Natural killer cell treated with Interleukin-12 subunit alpha and Interleukin-12 subunit beta and Interleukin-15 and Interleukin-18, amount 100 ng/mL, for 72 hours (primary cell): ENCODE data around the gene AP2B1. TPM values are rescaled to one million over a fixed set of nuclear protein-coding genes. Genes with fewer than 3 reads are reported as not detected.

Source experiments
- ATAC-seq, 2 donors: fragments of 150-1000 bp; cut with Tn5 transposase in 1 of 2; sonication (Bioruptor Pico), chemical (Tn5 transposase) in 1 of 2; 2 replicates each; pipeline ENCODE4 v1.10.0; 2021
- DNase-seq: peaks from one replicate; pipeline ENCODE4 v3.0.0; 2022; ENCODE audit warnings: low spot score
- H3K27ac Mint-ChIP-seq, 2 donors: 1 replicate in 1 of 2; 2 replicates in 1 of 2; pipeline ENCODE4 v1.8.0; 2022; ENCODE audit warnings: mixed read lengths in 2 of 2, mild to moderate bottlenecking in 1 of 2, moderate library complexity in 1 of 2
- H3K27me3 Mint-ChIP-seq, 2 donors: 1 replicate in 1 of 2; 2 replicates in 1 of 2; pipeline ENCODE4 v1.8.0; 2022; ENCODE audit warnings: mixed read lengths in 2 of 2
- H3K36me3 Mint-ChIP-seq: one replicate; pipeline ENCODE4 v1.8.0; 2022; ENCODE audit warnings: mixed read lengths
- H3K4me1 Mint-ChIP-seq, 2 donors: 1 replicate in 1 of 2; 2 replicates in 1 of 2; pipeline ENCODE4 v1.8.0; 2022; ENCODE audit warnings: low read depth in 2 of 2, mixed read lengths in 2 of 2, mild to moderate bottlenecking in 1 of 2
- H3K4me3 Mint-ChIP-seq: one replicate; pipeline ENCODE4 v1.8.0; 2022; ENCODE audit warnings: mixed read lengths
- H3K9me3 Mint-ChIP-seq: 2 replicates; pipeline ENCODE4 v1.8.0; 2022; ENCODE audit warnings: mixed read lengths
- total RNA-seq, 2 donors: library from RNA; stranded (reverse); gene quantifications; one replicate each; pipeline ENCODE4 v1.2.3, GENCODE V29; 2022

The AP2B1 gene
- total RNA-seq, 2 donors from 2014 or later, result 158 to 171 TPM

GRCh38 chr17:35736236-35736635, 149.1 kb downstream of the AP2B1 start:
- Mint-ChIP-seq H3K36me3 (no peaks in the 10 kb centered on the region), H3K27ac (no peak overlapping the region), H3K9me3 (no peaks in the 10 kb centered on the region), H3K27me3 (peaks cover 0 to 10% of the 10 kb centered on the region in 2 donors), H3K4me1 (peaks cover 0 to under 1% of the 10 kb centered on the region in 2 donors), H3K4me3 (no peak overlapping the region)
- DNase-seq (no peak), ATAC-seq (no peak)

GRCh38 chr17:35738519-35739133, 151.5 kb downstream of the AP2B1 start:
- H3K27me3 Mint-ChIP-seq, result peaks cover 12 to 21% of the 10 kb centered on the region in 2 donors
- H3K36me3 Mint-ChIP-seq, result no peaks in the 10 kb centered on the region
- H3K4me3 Mint-ChIP-seq, result no peak overlapping the region
- ATAC-seq (no peak), DNase-seq (no peak)
- no peak overlapping the region for H3K27ac Mint-ChIP-seq
- peaks cover 2 to 4% of the 10 kb centered on the region in 2 donors for H3K4me1 Mint-ChIP-seq
- no peaks in the 10 kb centered on the region for H3K9me3 Mint-ChIP-seq

- Mint-ChIP-seq H3K9me3 (no peaks in the 10 kb centered on the region), H3K4me3 (no peak overlapping the region), H3K27me3 (peaks cover 12 to 23% of the 10 kb centered on the region in 2 donors), H3K27ac (no peak overlapping the region), H3K4me1 (peaks cover 2 to 4% of the 10 kb centered on the region in 2 donors), H3K36me3 (no peaks in the 10 kb centered on the region)
- no peak for DNase-seq
- no peak for ATAC-seq
Observed at GRCh38 chr17:35740216-35740615, 153.1 kb downstream of the AP2B1 start.

GRCh38 chr17:35740997-35741931, 154.1 kb downstream of the AP2B1 start:
- Mint-ChIP-seq H3K27ac (no peak overlapping the region), H3K4me1 (peaks cover 2 to 4% of the 10 kb centered on the region in 2 donors), H3K4me3 (peak overlapping the region; percentile 38), H3K36me3 (no peaks in the 10 kb centered on the region), H3K9me3 (no peaks in the 10 kb centered on the region), H3K27me3 (peaks cover 12 to 23% of the 10 kb centered on the region in 2 donors)
- no peak for DNase-seq
- ATAC-seq, result peak; percentile 40 to 48

GRCh38 chr17:35742496-35742895, 155.4 kb downstream of the AP2B1 start:
- Mint-ChIP-seq H3K27me3 (peaks cover 12 to 23% of the 10 kb centered on the region in 2 donors), H3K4me1 (peaks cover 2 to 4% of the 10 kb centered on the region in 2 donors), H3K36me3 (no peaks in the 10 kb centered on the region)

GRCh38 chr17:35742896-35743477, 155.9 kb downstream of the AP2B1 start:
- ATAC-seq (no peak), DNase-seq (no peak)
- Mint-ChIP-seq H3K4me3 (no peak overlapping the region), H3K27ac (no peak overlapping the region), H3K27me3 (peaks cover 12 to 23% of the 10 kb centered on the region in 2 donors), H3K36me3 (no peaks in the 10 kb centered on the region), H3K9me3 (no peaks in the 10 kb centered on the region), H3K4me1 (peaks cover 2 to 4% of the 10 kb centered on the region in 2 donors)

More at GRCh38 chr17:35742496-35742895, 155.4 kb downstream of the AP2B1 start:
- ATAC-seq (no peak), DNase-seq (no peak)
- no peak overlapping the region for H3K27ac Mint-ChIP-seq
- H3K9me3 Mint-ChIP-seq, result no peaks in the 10 kb centered on the region
- H3K4me3 Mint-ChIP-seq, result no peak overlapping the region

DNA sequence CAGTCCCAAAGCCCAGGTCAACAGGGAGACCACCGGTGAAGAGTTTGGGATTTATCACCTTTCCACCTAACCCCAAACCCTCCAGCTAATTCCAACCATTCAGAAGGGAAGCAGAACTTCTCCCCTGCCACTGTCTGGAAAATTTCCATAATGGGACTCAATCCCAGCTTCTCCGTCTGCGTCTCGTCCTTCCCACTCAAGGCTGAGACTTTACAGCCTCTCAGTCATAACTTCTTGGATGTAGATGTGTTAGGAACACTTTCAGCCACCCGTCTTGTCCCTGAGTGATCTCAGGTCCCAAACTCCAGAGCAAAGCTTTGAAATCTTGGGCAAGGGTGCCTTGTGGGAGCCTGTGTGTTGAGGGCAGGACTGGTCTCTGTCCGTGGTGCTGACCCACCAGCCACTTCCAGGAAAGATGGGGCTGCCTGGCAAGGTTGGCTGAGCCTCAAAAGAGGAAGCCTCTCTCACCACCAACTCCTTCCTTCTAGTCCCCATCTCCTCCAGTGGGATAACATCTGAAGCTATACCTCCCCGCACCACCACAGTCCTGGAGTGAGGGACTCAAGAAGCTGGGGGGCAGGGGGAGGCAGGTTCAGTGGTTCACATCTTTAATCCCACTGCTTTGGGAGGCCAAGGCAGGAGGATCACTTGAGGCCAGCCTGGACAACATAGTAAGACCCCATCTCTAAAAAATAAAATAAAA, 156.7 kb downstream of the AP2B1 start:
- ATAC-seq (no peak), DNase-seq (no peak)
- H3K36me3 Mint-ChIP-seq, result no peaks in the 10 kb centered on the region
- H3K9me3 Mint-ChIP-seq, result no peaks in the 10 kb centered on the region
- H3K4me1 Mint-ChIP-seq, result peaks cover 2 to 4% of the 10 kb centered on the region in 2 donors
- H3K27me3 Mint-ChIP-seq, result peaks cover 12 to 23% of the 10 kb centered on the region in 2 donors
- no peak overlapping the region for H3K27ac Mint-ChIP-seq
- no peak overlapping the region for H3K4me3 Mint-ChIP-seq

DNA sequence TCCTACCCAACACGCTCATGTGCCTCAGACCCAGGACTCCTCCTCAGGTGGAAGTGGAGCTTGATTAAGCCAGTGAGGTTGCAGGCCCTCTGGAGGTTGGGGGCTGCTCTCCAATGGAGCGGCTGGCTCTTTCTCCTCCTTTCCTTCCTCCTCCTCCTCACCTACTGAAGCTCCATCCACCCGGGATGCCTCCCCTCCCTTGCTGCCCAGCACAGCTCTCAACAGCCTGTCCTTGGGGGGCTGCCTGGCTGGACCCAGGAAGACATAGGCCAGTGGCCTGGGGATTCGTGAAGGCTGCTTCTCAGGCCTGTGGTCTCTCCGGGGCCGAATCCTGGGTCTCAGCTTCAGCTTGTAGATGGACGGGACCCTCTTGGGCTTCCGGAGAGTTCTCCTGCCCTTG, 157.7 kb downstream of the AP2B1 start:
- no peak for ATAC-seq
- Mint-ChIP-seq H3K27ac (no peak overlapping the region), H3K4me3 (no peak overlapping the region), H3K27me3 (peaks cover 22 to 23% of the 10 kb centered on the region in 2 donors), H3K36me3 (no peaks in the 10 kb centered on the region), H3K4me1 (peaks cover 2 to 4% of the 10 kb centered on the region in 2 donors), H3K9me3 (no peaks in the 10 kb centered on the region)
- no peak for DNase-seq

- no peak for DNase-seq
- Mint-ChIP-seq H3K27ac (no peak overlapping the region), H3K27me3 (peaks cover 22% of the 10 kb centered on the region in 2 donors), H3K9me3 (no peaks in the 10 kb centered on the region), H3K4me1 (peaks cover 2 to 4% of the 10 kb centered on the region in 2 donors), H3K36me3 (no peaks in the 10 kb centered on the region), H3K4me3 (no peak overlapping the region)
- no peak for ATAC-seq
Observed at GRCh38 chr17:35745246-35745645, 158.1 kb downstream of the AP2B1 start.

DNA sequence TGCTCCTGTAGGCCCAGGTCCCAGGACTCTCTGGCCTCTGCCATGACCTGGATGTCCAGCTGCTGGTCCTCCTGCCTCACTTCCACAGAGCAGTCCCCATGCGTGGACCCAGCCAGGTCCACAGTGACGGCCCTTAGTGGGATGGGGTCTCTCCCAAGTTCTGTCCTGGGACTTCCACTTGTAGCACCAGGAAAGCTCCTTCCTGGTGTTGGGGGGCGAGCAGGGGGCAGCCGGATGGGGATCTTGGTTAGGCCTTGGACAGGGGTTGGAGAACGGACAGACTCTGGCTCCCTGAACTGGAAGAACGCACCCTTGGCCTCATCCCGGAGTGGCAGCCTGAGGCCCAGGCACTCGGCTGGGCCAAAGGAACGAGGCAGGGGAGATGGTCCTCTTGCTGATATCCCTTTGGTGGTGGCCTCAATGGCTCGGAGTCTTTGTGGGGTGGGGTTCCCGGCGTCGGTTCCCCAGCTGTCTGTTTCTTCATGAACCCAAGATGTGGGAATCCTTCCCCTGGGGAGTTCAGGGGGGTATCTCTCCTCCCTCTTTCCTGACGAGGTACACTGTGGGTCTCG, 158.7 kb downstream of the AP2B1 start:
- DNase-seq (no peak), ATAC-seq (no peak)
- Mint-ChIP-seq H3K27me3 (peaks cover 24% of the 10 kb centered on the region in 2 donors), H3K9me3 (no peaks in the 10 kb centered on the region), H3K36me3 (no peaks in the 10 kb centered on the region), H3K27ac (no peak overlapping the region), H3K4me1 (peaks cover 2 to 4% of the 10 kb centered on the region in 2 donors), H3K4me3 (no peak overlapping the region)

DNA sequence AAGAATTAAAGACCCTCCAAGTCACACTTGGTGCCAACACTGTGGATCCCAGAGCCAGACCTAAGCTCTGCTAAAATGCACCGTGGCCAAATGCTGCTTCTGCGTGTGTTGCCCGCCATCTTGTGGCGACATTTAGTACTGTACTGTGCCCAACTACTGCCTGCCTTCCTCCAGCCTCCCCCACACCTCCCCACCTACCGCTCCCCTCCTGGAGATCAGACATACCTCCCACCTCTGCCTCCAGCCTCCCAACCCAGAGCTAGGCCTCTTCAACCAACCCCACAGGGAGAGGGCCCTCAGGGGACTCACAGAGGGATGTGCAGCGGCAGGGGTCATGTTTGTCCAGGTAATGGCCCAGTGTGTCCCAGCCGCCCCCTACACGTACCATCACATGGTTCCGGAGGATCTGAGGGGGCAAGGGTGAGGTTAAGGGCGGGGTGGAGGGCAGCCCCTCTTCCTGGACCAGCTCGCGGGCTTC, 160.5 kb downstream of the AP2B1 start:
- H3K36me3 Mint-ChIP-seq, result no peaks in the 10 kb centered on the region
- H3K4me3 Mint-ChIP-seq, result no peak overlapping the region
- peaks cover 19% of the 10 kb centered on the region in 2 donors for H3K27me3 Mint-ChIP-seq
- no peaks in the 10 kb centered on the region for H3K4me1 Mint-ChIP-seq
- no peaks in the 10 kb centered on the region for H3K9me3 Mint-ChIP-seq
- no peak overlapping the region for H3K27ac Mint-ChIP-seq
- ATAC-seq (peak; percentile 75 to 76), DNase-seq (peak; percentile 74)

GRCh38 chr17:35748341-35748841, 161.3 kb downstream of the AP2B1 start:
- no peaks in the 10 kb centered on the region for H3K4me1 Mint-ChIP-seq
- DNase-seq (no peak), ATAC-seq (no peak)
- H3K4me3 Mint-ChIP-seq, result no peak overlapping the region
- H3K9me3 Mint-ChIP-seq, result no peaks in the 10 kb centered on the region
- H3K27ac Mint-ChIP-seq, result no peak overlapping the region
- no peaks in the 10 kb centered on the region for H3K36me3 Mint-ChIP-seq
- H3K27me3 Mint-ChIP-seq, result peaks cover 18 to 19% of the 10 kb centered on the region in 2 donors

GRCh38 chr17:35748979-35749378, 161.9 kb downstream of the AP2B1 start:
- H3K4me1 Mint-ChIP-seq, result no peaks in the 10 kb centered on the region
- no peak overlapping the region for H3K4me3 Mint-ChIP-seq
- no peak for ATAC-seq
- no peak for DNase-seq
- no peak overlapping the region for H3K27ac Mint-ChIP-seq
- peaks cover 16 to 19% of the 10 kb centered on the region in 2 donors for H3K27me3 Mint-ChIP-seq
- H3K36me3 Mint-ChIP-seq, result no peaks in the 10 kb centered on the region
- H3K9me3 Mint-ChIP-seq, result no peaks in the 10 kb centered on the region
